Measurements from ENCODE around the gene ATP5F1E. TPM values are rescaled to one million over a fixed set of nuclear protein-coding genes. Genes with fewer than 3 reads are reported as not detected.
A peak's percentile ranks its signal among the peaks of the same experiment; 100 is the strongest.

ATP5F1E gene
- total RNA-seq, 1 donor from 2014 or later, result 86.1 TPM

DNA sequence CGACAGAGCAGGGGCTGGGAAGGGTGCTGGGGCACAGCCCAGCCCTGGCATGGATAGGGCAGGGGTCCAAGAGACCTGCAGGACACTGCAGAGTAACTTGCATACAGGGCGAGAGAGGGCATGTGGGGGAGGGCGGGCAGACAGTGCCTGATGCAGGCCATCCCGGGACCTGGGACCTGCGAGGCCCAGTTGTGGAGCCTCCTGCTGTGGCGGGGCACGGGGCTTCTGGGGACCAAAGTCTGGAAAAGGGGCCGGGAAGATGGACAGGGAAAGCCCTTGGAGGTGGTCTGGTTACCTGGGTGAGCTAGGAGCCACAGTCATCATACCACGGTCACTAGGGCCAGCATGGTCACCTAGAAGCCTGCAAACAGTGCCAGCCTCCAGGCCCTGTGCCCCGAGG lies 13.3 kb downstream of the ATP5F1E start:
- no peak overlapping the region for H3K27ac Mint-ChIP-seq
- ChIA-PET POLR2A (interaction anchor here (4.8 to 5.7 kb wide), 2 partner anchors 13 to 14 kb away, joined by 22 to 51 read pairs; partner anchors contain the start of gene ATP5F1E), CTCF (no interaction called here)
- H3K36me3 Mint-ChIP-seq (ENCODE audit: low read depth), result peaks cover 24% of the 10 kb centered on the region
- intact Hi-C loops (cut with micrococcal nuclease), result no loop called here
- ATAC-seq (ENCODE audit: low read depth) (no peak), DNase-seq (no peak)
- TF ChIP-seq, protein P1, sequence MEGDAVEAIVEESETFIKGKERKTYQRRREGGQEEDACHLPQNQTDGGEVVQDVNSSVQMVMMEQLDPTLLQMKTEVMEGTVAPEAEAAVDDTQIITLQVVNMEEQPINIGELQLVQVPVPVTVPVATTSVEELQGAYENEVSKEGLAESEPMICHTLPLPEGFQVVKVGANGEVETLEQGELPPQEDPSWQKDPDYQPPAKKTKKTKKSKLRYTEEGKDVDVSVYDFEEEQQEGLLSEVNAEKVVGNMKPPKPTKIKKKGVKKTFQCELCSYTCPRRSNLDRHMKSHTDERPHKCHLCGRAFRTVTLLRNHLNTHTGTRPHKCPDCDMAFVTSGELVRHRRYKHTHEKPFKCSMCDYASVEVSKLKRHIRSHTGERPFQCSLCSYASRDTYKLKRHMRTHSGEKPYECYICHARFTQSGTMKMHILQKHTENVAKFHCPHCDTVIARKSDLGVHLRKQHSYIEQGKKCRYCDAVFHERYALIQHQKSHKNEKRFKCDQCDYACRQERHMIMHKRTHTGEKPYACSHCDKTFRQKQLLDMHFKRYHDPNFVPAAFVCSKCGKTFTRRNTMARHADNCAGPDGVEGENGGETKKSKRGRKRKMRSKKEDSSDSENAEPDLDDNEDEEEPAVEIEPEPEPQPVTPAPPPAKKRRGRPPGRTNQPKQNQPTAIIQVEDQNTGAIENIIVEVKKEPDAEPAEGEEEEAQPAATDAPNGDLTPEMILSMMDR (IDR thresholded peaks at IDR 0.05), result no peak
- H3K9me3 Mint-ChIP-seq, result no peaks in the 10 kb centered on the region
- H3K4me1 Mint-ChIP-seq, result peaks cover 30% of the 10 kb centered on the region
- no peaks in the 10 kb centered on the region for H3K27me3 Mint-ChIP-seq
- H3K4me3 Mint-ChIP-seq, result no peak overlapping the region

DNA sequence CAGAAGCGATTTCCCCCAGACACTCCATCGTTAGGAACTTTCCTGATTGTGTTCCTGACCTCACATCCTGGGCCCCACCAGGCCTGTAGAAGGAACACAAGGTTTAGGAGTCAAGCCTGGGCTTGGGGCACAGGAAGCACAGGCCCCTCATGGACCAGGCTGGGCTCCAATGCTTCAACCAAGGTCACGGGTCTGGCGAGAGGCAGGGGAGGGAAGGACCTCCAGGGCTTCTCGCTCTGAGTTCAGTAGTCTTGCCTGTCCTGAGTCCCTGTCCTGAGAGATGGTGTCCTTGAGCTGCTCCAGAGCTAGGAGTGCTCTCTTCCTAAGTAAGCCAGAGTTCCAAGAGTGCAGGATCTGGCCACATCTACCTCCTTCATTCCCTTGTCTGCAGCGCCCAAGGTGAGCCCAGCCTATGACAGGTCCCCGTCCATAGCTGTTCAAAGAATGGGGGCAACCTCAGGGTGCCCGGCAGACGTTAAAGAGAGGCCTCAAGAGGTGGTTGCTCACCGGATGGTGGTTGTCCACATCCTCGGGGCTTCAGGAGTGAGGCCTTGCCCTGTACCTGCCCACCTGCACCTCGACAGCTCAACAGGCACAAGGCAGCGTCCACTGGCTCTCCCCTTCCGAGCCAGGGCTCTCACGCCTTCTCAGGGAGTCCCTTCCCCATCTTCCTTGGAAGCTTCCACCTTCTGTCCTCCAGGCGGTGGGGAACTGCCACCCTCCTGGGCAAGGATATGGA lies 14.5 kb downstream of the ATP5F1E start:
- intact Hi-C loops (cut with micrococcal nuclease), result no loop called here
- H3K27ac Mint-ChIP-seq, result peak overlapping the region; percentile 87

DNA sequence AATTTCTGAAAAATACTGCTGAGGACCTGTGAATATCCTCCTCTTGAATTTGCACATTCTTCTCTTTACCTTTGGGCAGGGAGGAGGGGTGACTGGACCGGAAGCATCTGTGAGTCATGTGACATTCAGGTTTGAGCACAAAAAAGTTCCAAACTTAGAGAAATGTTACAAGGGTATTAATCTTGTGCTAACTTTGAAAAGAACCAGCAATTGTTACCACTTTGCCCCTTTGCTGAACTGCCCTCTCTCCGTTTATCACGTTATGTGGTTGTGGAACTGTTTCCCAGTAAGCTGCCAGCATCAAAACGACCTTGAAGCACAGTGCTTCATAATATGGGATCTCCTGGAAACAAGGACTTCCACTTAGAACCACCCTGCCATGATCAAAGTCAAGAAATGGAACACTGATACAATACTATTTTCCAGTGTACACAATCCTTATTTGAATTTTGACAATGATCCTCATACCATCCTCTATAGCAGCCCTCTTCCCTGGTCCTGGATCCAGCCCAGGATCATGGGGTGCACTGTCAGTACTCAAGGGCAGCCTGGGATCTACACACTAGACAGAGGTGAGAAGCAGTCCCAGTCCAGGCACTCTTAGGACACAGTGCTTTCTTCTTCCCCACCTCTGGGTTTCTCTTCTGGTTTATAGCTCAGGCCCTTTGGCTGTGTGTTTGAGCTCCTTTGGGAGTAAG lies 15.2 kb downstream of the ATP5F1E start:
- H3K27me3 Mint-ChIP-seq, result no peaks in the 10 kb centered on the region
- peaks cover 35% of the 10 kb centered on the region for H3K4me1 Mint-ChIP-seq
- H3K27ac Mint-ChIP-seq, result peak overlapping the region; percentile 87
- peaks cover 7% of the 10 kb centered on the region for H3K36me3 Mint-ChIP-seq (ENCODE audit: low read depth)
- ATAC-seq (ENCODE audit: low read depth) (peak; percentile 80), DNase-seq (no peak)
- ChIA-PET CTCF (interaction anchor here (1.5 kb wide), 1 partner anchor 15 kb away, joined by 5 read pairs; the partner anchor contains the start of gene ATP5F1E), POLR2A (interaction anchor here (0.6 to 5.7 kb wide), 6 partner anchors 9 to 127 kb away, joined by 3 to 51 read pairs (median 12); partner anchors contain the start of gene ATP5F1E)
- peak overlapping the region; percentile 65 for H3K4me3 Mint-ChIP-seq
- intact Hi-C loops (cut with micrococcal nuclease), result loop anchor here (1.0 kb wide), 1 partner anchor 9 kb away; no protein-coding TSS in a partner anchor
- TF ChIP-seq, protein P1 (IDR thresholded peaks at IDR 0.05), result no peak
- no peaks in the 10 kb centered on the region for H3K9me3 Mint-ChIP-seq

More for the DNA sequence above, 14.5 kb downstream of the ATP5F1E start:
- DNase-seq (no peak), ATAC-seq (ENCODE audit: low read depth) (no peak)
- peaks cover 12% of the 10 kb centered on the region for H3K36me3 Mint-ChIP-seq (ENCODE audit: low read depth)
- no peaks in the 10 kb centered on the region for H3K27me3 Mint-ChIP-seq
- H3K9me3 Mint-ChIP-seq, result no peaks in the 10 kb centered on the region
- ChIA-PET CTCF (no interaction called here), POLR2A (interaction anchor here (0.6 to 5.7 kb wide), 6 partner anchors 9 to 128 kb away, joined by 3 to 51 read pairs (median 12); partner anchors contain the start of gene ATP5F1E)
- TF ChIP-seq, protein P1 (IDR thresholded peaks at IDR 0.05), result no peak
- peaks cover 35% of the 10 kb centered on the region for H3K4me1 Mint-ChIP-seq
- H3K4me3 Mint-ChIP-seq, result peak overlapping the region; percentile 65

DNA sequence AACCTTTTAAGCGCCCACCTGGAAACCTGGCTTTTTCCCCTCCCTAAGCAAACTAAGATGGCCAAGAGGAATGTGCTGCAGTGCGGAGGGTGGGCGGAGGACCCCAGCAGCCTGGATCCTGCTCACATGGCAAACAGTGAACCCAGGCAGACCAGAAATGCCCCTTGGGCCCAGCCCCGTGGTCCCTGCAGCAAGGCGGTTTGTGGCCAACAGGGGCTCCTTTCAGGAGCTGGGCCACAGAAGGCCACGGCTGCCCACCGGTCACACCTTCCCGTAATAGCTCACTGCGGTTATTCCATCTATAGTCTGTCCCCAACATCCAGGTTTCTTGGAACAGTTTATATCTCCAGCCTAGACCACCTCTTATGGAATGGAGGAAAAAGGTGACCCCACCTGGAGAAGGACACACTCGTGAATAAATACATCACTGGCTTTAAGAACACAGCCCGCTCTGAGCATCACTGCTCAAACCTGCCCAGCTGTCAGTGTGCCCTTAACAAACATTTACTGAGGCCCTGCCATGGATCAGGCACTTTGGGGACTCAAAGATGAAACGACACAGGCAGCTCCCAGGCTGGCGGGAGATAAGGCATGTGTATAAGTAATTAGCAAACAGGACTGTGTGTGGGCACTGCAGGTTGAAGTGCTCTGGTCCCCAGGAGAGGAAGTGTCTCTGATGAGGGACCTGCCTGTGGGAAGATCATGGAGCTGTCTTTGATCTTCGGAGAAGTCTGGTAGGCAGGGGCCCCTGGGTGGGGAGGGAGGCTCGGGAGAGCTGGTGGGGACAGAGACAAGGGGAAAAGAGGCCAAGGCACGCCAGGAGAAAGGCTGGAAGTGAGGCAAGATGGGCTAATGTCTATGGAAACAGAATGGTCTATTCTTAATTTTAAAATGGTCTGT lies 16.1 kb downstream of the ATP5F1E start:
- H3K4me1 Mint-ChIP-seq, result peaks cover 40% of the 10 kb centered on the region
- intact Hi-C loops (cut with micrococcal nuclease), result loop anchor here (1.0 kb wide), 1 partner anchor 8 kb away; no protein-coding TSS in a partner anchor
- ChIA-PET POLR2A (interaction anchor here (1.0 to 5.7 kb wide), 4 partner anchors 8 to 126 kb away, joined by 3 to 51 read pairs (median 20); partner anchors contain the start of gene ATP5F1E), CTCF (interaction anchor here (1.5 kb wide), 1 partner anchor 16 kb away, joined by 5 read pairs; the partner anchor contains the start of gene ATP5F1E)
- ATAC-seq (ENCODE audit: low read depth) (peak; percentile 26), DNase-seq (no peak)
- peaks cover 3% of the 10 kb centered on the region for H3K36me3 Mint-ChIP-seq (ENCODE audit: low read depth)
- no peaks in the 10 kb centered on the region for H3K9me3 Mint-ChIP-seq
- TF ChIP-seq, protein P1 (IDR thresholded peaks at IDR 0.05), result no peak
- peak overlapping the region; percentile 72 for H3K4me3 Mint-ChIP-seq
- peak overlapping the region; percentile 87 for H3K27ac Mint-ChIP-seq
- H3K27me3 Mint-ChIP-seq, result no peaks in the 10 kb centered on the region
